OCI-LY1 (cell line): Measurements from ENCODE around the gene CEP131.

ENCODE experiments used
- H2AFZ ChIP-seq: fragments of 200-600 bp; sonication (generic), shearing (Covaris generic); 2 replicates; pipeline ENCODE4 v1.6.0; 2014; ENCODE audit warnings: antibody characterized with exemption, mild to moderate bottlenecking, low read length
- H3F3A ChIP-seq: fragments of 200-600 bp; sonication (generic), shearing (Covaris generic); 2 replicates; pipeline ENCODE4 v1.6.0; 2014; ENCODE audit warnings: mild to moderate bottlenecking, antibody characterized with exemption, low read length, moderate library complexity; ENCODE audit not compliant: insufficient read depth
- H3K27ac ChIP-seq: fragments of 200-600 bp; sonication (generic); 2 replicates; pipeline ENCODE4 v1.5.1; 2014; ENCODE audit warnings: low read length, mixed run types, mild to moderate bottlenecking, low read depth; ENCODE audit not compliant: poor library complexity, severe bottlenecking
- H3K27me3 ChIP-seq: fragments of 200-600 bp; sonication (generic); 2 replicates; pipeline ENCODE4 v1.6.0; 2014; ENCODE audit warnings: antibody characterized with exemption, mild to moderate bottlenecking, low read length, moderate library complexity; ENCODE audit not compliant: insufficient read depth
- H3K36me3 ChIP-seq: fragments of 200-600 bp; sonication (generic); 2 replicates; pipeline ENCODE4 v1.6.1; 2014; ENCODE audit warnings: mild to moderate bottlenecking, antibody characterized with exemption, low read length, moderate library complexity, mixed read lengths; ENCODE audit not compliant: insufficient read depth
- H3K4me1 ChIP-seq: fragments of 200-600 bp; sonication (generic); 2 replicates; pipeline ENCODE4 v1.5.1; 2014; ENCODE audit warnings: mild to moderate bottlenecking, low read length, moderate library complexity; ENCODE audit not compliant: insufficient read depth, severe bottlenecking
- H3K4me2 ChIP-seq: fragments of 200-600 bp; sonication (generic), shearing (Covaris generic); 2 replicates; pipeline ENCODE4 v1.6.1; 2014; ENCODE audit warnings: low read length
- H3K4me3 ChIP-seq: fragments of 200-600 bp; sonication (generic); 2 replicates; pipeline ENCODE4 v1.5.1; 2014; ENCODE audit warnings: low read length, low read depth, mild to moderate bottlenecking, mixed read lengths; ENCODE audit not compliant: poor library complexity, severe bottlenecking
- H3K79me2 ChIP-seq: fragments of 200-600 bp; shearing (Covaris generic); 2 replicates; pipeline ENCODE4 v1.6.1; 2016; ENCODE audit warnings: mixed run types, low read length, mixed read lengths; ENCODE audit not compliant: insufficient read depth
- H3K9ac ChIP-seq: fragments of 200-600 bp; sonication (generic), shearing (Covaris generic); 2 replicates; pipeline ENCODE4 v1.6.1; 2014; ENCODE audit warnings: mild to moderate bottlenecking, low read length, mixed read lengths
- H3K9me2 ChIP-seq: fragments of 200-600 bp; sonication (generic), shearing (Covaris generic); 2 replicates; pipeline ENCODE4 v1.6.1; 2014; ENCODE audit warnings: low read depth, mild to moderate bottlenecking, low read length, mixed read lengths
- H3K9me3 ChIP-seq: fragments of 200-600 bp; shearing (Covaris generic); 2 replicates; pipeline ENCODE4 v1.6.1; 2014; ENCODE audit warnings: low read length, mixed read lengths
- H4K20me1 ChIP-seq: fragments of 200-600 bp; sonication (generic), shearing (Covaris generic); 2 replicates; pipeline ENCODE4 v1.6.0; 2016; ENCODE audit warnings: mild to moderate bottlenecking, low read length; ENCODE audit not compliant: insufficient read depth
- CTCF ChIP-seq: fragments of 200-600 bp; sonication (generic), shearing (Covaris generic); IDR thresholded peaks from 2 replicates; pipeline ENCODE4 v1.5.1; 2017; ENCODE audit warnings: mild to moderate bottlenecking, antibody characterized with exemption, low read length, moderate library complexity, mixed read lengths
- EZH2 ChIP-seq: fragments of 200-600 bp; sonication (generic), shearing (Covaris generic); IDR thresholded peaks from 2 replicates; pipeline ENCODE4 v1.8.0; 2017; ENCODE audit warnings: borderline replicate concordance, mixed run types, mild to moderate bottlenecking, antibody characterized with exemption, low read length, moderate library complexity, mixed read lengths

CEP131 gene

DNA sequence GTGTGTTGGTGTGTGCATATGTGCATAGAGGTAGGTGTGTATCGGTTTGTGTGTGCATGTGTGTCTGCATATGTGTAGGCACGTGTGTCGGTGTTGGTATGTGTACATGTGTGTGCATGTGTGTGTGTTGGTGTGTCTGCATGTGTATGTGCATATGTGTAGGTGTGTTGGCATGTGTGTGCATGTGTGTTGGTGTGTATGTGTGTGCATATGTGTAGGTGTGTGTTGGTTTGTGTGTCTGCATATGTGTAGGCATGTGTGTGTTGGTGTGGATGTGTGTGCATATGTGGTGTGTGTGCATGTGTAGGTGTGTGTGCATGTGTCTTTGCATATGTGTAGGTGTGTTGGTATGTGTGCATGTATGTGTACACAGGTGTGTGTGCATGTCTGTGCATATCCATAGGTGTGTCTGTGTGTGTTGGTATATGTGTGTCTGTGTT is 52.9 kb downstream of the CEP131 start:
- Histone ChIP-seq H3K9me3 (peaks cover 1% of the 10 kb centered on the region), H2AFZ (no peak overlapping the region), H3K4me1 (no peaks in the 10 kb centered on the region), H3K4me3 (no peak overlapping the region), H4K20me1 (no peaks in the 10 kb centered on the region), H3K4me2 (no peak overlapping the region), H3K79me2 (no peaks in the 10 kb centered on the region), H3K9me2 (no peaks in the 10 kb centered on the region), H3K36me3 (no peaks in the 10 kb centered on the region), H3K9ac (no peak overlapping the region), H3K27ac (no peak overlapping the region), H3F3A (no peaks in the 10 kb centered on the region), H3K27me3 (peaks cover 1% of the 10 kb centered on the region; the same call in 1 of the 2 replicates)
- TF ChIP-seq CTCF (no peak), EZH2 (no peak)

- no peak for TF ChIP-seq EZH2
- TF ChIP-seq CTCF: no peak
These were observed 55.1 kb downstream of the CEP131 start for GRCh38 chr17:81167638-81168037.

DNA sequence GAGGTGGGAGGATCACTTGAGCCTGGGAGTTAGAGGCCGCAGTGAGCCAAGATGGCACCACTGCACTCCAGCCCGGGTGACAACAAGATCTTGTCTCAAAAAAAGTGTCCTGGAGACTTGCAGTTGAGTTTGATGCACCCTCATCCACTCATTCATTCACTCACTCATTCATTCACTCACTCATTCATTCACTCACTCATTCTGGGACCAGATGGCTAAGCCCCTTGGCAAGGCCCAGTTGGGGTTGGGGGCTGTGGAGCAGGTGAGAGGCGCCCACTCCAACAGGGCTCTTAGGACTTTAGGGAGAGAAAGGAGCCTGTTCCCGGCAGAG is 55.6 kb downstream of the CEP131 start:
- Histone ChIP-seq H3F3A (no peaks in the 10 kb centered on the region), H3K79me2 (no peaks in the 10 kb centered on the region), H3K27me3 (no peaks in the 10 kb centered on the region), H3K27ac (no peak overlapping the region), H2AFZ (no peak overlapping the region), H3K4me2 (no peak overlapping the region), H4K20me1 (no peaks in the 10 kb centered on the region), H3K9me2 (no peaks in the 10 kb centered on the region), H3K4me3 (no peak overlapping the region), H3K9ac (no peak overlapping the region), H3K4me1 (no peaks in the 10 kb centered on the region), H3K36me3 (no peaks in the 10 kb centered on the region), H3K9me3 (no peaks in the 10 kb centered on the region)
- no peak for TF ChIP-seq CTCF
- TF ChIP-seq EZH2: no peak

More at GRCh38 chr17:81167638-81168037, 55.1 kb downstream of the CEP131 start:
- H3K36me3 ChIP-seq: no peaks in the 10 kb centered on the region
- H3K79me2 ChIP-seq: no peaks in the 10 kb centered on the region
- H3K9me3 ChIP-seq: no peaks in the 10 kb centered on the region
- H4K20me1 ChIP-seq: no peaks in the 10 kb centered on the region
- no peaks in the 10 kb centered on the region for H3K27me3 ChIP-seq
- H3K27ac ChIP-seq: no peak overlapping the region
- H3K4me1 ChIP-seq: no peaks in the 10 kb centered on the region
- no peak overlapping the region for H3K9ac ChIP-seq
- no peak overlapping the region for H2AFZ ChIP-seq
- no peaks in the 10 kb centered on the region for H3F3A ChIP-seq
- H3K4me3 ChIP-seq: no peak overlapping the region
- no peaks in the 10 kb centered on the region for H3K9me2 ChIP-seq
- H3K4me2 ChIP-seq: no peak overlapping the region
